ENCODE measurements around the gene TM2D3.

The TM2D3 gene, protein sequence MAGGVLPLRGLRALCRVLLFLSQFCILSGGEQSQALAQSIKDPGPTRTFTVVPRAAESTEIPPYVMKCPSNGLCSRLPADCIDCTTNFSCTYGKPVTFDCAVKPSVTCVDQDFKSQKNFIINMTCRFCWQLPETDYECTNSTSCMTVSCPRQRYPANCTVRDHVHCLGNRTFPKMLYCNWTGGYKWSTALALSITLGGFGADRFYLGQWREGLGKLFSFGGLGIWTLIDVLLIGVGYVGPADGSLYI

DNA sequence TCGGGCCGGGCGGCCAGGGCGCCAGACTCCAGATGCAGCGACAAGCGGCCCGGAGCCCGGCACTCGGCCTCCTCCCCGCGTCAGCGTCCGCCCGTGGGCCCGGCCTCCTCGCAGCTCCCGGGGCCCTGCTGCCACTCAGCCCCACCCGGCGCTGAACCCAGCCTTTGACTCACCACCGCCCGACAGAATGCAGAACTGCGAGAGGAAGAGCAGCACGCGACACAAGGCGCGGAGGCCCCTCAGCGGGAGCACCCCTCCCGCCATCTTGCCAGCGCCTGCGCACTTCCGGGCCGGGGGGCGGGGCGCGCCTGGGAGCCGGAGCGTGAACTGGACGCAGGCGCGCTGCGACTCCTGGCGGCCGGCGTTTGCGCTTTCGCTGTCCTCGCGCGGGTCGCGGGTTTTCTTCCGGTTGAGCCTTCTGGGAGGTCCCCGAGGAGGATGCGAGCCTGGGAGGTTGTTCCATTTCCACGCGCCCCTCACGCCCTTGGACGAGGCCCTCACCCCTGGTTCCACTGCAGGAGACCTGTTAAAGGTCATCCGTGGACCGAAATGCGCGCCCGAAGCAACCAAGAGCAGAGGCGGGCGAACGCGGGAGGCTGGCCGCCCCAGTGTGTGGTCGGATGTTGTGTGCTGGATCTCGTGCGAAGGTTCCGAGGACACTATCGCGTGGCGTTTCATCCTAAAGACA is at the start of gene TM2D3:
TM2D3 (minus strand) TSS at position 284 of the 688 bp plus-strand sequence; CDS start at position 264, 20 bp downstream.
- peak; percentile 96 for DNase-seq

DNA sequence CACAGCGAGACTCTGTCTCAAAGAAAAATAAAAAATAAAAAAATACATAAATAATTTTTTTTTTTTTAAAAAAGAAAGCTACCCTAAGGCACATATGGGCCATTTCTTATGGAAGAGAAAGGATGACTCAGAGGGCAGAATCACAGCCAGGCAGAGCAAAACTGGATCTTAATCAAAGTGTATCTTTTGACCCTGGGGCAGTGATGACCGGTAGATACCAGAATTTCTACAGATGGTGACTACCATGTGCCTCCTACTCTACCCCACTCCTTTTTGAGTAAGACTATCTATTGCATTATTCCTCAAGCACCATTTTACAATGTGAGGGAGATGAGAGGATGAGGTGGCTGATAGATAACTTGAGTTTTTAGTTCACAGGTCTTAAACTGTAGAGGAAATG is 46.1 kb upstream of the TM2D3 start:
- no peak for DNase-seq

DNA sequence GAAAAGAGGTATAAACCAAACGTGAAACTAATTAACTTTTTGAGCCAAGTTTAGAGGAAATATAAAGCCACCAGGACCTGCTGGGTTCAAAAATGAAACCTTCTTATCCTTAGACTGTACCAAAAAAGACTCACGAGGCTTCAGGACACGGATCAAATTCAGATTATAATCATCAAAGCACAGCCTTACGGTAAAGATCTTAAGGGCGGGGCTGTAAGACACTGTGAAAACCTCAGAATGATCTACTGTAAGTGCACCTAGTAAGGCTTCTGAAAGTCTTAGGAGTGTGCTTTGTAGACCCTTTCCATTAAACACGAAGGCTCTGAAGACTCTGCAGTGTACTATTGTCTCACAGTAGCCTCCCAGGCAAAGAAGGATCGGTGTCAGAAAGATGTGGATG is 45.3 kb upstream of the TM2D3 start:
- no peak for DNase-seq

DNA sequence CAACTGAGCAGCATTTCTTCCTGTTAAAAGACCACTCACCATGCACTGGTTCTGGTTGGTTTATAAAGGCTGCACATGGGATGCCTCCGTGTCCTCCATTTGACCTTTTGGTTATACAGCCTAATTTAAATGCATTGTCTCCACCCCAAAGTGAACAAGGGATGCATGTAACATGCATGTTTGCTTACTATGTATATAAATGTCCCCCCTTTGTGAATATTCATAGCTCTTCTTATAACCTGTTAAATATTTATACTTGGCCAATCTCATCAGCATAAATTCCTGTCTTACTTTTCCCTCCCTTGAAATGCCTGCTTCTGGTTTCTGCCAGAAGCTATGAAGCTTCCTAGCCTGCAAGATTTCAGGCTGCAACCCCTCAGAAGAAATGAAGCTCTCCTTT is 44.6 kb upstream of the TM2D3 start:
- no peak for DNase-seq

DNA sequence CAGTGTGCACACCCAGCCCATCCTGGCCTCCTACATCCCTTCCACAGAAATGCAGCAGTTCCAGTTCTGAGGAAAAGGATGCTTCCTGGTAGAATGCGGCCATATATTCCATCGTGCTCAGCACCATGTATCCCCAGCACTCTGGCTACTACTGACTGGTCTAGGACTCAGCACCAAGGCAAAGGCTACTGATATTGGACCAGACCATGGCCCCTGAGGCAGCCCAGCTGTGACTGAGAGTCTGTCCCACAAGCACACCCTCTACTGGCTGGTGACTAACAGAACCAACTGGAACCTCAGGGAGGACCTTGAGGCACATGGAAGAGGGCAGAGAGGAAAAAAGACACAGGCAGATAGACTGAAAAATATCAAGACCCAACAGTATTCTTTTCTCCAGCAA is 42.1 kb upstream of the TM2D3 start:
- no peak for DNase-seq

DNA sequence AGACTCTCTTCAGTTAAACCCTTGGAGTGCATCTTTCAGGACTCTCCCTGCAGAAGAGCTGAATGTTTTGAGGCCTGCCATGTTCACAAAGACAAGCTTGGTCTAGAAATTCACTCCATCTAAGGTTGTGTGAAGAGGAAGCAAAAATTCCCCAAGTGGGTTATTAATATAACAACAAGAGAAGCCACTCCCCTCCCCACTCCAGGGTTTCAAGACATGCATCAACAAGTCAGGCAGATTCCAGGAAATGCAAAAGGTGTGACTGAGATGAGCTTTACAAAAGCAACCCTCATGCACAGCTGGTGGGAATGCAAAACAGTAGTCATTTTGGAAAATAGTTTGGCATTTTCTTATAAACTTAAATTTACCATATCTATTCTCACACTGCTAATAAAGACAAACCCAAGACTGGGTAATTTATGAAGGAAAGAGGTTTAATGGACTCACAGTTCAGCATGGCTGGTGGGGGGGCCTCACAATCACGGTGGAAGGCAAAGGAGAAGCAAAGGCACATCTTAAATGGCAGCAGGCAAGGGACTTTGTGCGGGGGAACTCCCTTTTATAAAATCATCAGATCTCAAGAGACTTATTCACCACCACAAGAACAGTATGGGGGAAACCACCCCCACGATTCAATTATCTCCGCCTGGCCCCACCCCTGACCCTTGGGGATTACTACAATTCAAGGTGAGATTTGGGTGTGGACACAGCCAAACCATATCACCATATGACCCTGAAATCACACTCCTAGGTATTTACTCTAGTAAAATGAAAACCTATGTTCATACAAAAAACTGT is 40.8 kb upstream of the TM2D3 start:
- no peak for DNase-seq

DNA sequence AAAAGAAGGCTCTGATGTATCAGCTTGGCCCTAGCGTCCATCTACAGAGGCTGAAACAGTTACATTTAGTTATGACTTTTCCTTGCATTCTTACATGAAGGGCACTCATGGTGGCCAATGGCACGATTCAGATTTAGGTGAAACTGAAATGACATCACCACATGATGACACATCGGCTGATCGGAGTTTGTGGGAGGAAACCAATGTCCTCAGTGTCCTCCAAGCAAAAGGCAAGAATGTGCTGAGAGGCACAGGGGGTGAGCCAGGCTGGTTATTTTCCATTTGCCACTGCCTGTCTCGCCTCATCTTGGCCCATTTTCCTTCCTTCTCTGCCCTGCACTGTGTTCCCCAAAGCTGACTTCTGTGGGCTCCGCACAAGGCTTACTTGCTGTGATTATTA is 37.7 kb upstream of the TM2D3 start:
- no peak for DNase-seq

DNA sequence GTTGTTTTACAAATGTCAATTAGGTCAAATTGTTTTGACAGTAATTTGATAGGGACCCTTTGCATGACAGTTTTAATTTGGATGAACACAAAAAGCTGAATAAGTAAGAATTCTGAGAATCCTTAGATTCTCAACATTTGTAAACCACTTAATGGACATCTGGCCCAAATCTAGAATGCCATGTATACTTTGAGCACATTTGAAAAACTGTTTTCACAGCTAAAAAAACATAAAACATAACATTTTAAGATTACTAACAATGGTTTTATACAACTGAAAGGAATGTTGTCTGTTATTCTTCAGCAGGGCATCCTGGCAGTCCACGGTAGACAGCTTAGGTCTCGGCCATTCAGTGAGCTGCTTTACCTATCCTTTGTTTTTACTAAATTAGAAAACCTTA is 34.5 kb upstream of the TM2D3 start:
- no peak for DNase-seq

DNA sequence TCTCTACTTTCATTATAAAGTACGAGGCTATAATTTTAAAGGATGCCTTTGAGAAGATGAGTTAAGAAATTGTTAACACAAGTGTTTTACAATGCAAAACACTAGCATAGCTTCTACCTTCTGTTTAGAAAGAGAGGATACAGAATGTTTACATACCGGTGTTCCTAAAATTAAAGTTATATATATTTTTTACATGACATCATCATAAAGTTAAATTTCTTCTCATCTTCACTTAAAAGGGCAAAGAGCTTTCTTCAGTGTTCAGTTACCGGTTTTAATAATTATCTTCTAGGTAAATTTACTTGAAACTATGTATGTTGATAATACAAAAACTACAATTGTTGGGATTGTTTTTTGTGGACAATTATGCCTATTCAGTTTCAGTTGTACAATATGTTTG is 32.7 kb upstream of the TM2D3 start:
- no peak for DNase-seq

DNA sequence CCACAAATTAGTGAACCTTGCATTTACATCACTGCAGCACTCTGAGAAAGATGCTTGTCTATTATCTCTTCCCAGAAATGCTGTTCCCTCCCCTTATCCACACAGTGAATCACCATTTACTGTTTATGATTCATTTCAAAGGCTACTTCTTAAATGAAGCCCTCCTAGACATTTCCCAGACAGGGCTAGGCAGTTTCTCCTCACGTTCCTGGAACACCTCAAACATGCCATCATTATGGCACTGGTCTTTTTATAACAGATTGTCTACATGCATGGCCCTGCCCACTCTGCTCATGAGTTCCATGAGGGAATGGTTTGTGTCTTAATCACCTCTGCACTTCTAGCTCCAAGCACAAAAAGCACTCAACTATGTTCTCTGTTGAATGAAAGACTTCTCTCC is 32.2 kb upstream of the TM2D3 start:
- DNase-seq: no peak

DNA sequence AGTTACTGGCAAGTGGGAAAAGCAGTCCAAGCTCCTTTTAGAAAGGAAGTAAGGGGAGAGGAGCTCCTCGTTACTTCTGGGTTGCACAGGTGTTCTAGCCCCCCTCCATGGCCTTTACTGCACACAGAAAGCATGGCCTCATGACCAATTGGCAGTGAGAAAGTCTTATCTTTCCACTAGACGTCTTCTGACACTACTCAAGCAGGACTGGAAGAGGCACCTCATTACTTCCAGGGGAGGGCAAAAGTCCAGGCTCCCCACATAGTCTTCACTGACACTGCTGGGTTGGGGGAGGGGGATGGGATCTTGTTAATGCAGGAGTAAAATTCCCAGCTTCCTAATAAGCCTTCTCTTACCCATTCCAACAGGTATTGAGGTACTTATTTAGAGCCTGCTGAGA is 27.6 kb upstream of the TM2D3 start:
- no peak for DNase-seq

DNA sequence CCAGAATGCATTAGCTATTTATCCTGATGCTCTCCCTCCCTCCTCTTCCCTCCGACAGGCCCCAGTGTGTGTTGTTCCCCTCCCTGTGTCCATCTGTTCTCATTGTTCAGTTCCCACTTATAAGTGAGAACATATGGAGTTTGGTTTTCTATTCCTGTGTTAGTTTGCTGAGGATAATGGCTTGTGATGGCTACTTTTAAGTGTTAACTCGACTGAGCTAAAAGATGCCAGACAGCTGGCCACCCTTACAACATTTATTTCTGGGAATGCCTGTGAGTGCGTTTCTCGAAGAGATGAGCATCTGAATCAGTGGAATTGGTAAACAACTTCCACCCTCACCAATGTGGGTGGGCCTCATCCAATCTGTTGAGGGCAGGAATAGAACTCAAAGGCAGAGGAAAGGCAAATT is 24.7 kb upstream of the TM2D3 start:
- peak; percentile 90 for DNase-seq

DNA sequence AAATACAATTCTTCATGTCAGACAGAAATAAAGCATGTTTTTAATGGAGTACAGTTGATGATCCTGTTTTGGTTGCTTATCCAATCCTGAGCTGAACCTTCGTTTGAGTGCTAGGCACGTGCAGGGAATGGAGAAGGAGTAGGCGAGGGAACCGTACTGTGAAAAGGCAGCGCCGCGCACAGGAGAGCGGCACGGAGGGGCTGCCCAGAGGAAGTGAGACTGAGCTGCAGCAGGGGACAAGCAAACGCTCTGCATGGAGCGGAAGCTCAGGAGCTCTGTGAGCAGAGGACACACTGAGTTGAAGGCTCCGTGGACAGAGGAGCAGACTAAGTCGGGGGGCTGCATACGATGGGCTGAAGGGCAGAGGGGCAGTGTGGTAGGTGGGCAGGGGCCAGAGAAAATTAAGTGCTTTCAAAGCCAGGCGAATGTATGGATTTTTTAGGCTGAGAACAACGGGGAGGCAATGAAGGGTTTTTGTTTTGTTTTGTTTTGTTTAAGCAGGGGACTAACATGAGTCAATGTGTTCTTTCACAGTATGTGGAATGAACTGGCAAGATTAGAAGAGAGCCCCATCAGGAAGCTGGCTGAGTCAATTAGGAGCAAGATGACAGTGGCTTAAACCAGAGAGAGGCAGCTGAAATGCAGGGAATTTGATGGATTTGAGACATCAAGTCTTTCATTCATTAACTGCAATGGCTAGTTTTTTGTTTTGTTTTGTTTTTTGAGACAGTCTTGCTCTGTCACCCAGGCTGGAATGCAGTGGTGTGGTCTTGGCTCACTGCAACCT is 23.8 kb upstream of the TM2D3 start:
- peak; percentile 44 for DNase-seq

DNA sequence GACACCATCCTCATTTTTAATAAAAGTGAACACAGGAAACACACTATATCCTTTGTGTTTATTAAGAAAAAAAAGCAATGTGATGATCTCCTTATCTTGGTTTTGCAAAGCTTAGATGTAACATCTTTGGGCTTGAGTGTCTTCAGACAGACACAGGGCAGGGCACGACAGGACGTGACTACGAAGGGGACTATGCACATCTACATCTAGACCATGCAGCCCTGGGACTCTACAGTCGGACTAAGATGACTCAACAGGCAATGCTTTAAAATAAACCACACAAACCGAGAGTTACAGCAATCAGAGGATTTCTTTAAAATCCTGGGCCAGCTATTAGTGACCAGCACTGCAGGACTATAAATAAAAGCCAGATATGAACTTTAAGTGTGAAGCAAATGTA is 22.8 kb upstream of the TM2D3 start:
- DNase-seq: no peak

DNA sequence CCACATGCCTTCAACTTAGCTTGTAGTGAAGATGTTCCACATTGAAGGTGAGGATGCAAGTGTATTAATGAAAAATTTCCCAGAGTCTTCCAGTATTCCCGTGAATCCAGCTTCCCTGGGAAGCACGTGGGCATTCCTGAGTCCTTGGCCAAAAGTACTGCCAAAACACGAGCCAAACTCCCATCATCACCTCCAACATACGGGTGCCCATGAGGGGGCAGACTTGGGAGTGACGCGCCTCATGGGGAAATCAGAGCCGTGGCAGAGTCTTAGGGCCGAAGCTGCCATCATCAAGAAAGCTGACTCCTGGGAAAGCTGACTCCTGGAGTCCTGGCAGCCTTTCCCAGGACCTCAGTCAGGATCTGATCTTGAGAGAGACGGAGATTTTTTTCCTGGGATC is 20.1 kb upstream of the TM2D3 start:
- DNase-seq: no peak

DNA sequence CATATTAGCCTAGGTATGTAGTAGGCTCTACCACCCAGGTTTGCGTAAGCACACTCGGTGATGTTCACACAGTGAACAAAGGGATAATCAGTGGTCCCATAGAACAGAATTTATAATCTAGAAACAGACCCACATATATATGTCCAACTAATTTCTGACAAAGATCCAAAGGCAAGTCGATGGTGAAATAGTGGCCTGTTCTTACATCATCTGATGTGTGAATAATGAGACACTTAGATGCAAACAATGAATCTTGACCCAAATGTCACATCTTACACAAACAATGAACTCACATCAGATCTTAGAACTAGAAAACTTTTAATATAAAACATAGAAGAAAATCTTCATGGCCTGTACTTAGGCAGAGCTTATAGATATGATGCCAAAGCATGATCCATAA is 17.6 kb upstream of the TM2D3 start:
- DNase-seq: no peak

DNA sequence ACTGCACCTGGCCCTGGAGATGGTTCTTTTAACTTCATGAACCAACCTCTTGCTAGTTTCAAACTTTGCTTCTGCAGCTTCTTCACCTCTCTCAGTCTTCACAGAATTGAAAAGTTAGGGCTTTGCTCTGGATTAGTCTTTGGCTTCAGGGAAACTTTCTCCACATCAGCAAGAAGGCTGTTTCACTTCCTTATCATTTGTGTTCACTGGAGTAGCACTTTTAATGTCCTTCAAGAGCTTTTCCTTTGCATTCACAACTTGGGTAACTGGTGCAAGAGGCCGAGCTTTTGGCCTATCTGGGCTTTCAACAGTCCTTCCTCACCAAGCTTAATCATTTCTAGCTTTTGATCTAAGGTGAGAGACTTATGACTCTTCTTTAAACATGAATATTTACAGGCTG is 15.7 kb upstream of the TM2D3 start:
- DNase-seq: no peak

DNA sequence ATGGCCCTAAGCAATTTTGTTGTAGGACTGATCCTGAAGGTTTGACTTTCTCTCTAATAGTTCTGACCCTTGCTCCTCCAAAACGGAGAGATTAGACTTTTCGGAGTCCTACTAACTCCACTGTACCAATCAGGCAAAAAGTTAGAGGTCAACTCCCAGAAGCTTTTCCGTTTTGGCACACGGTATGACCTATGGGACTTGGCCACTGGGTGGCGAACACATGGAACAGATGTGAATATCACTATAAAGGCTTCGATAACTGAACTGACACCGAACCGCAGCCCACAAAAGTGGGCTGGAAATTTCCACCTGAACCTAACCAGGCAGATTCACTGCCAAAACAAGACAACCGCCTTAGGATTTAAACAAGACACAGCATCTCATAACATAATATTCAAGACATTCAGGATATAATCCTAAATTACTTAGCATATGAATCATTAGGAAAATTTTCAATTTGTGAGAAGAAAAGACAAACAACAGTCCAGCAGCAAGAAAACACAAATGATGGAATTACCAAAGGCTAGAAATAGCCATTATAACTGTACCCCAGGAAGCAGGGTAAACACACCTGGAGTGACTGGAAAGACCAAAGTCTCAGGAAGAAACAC is 12.2 kb upstream of the TM2D3 start:
- peak; percentile 29 for DNase-seq

DNA sequence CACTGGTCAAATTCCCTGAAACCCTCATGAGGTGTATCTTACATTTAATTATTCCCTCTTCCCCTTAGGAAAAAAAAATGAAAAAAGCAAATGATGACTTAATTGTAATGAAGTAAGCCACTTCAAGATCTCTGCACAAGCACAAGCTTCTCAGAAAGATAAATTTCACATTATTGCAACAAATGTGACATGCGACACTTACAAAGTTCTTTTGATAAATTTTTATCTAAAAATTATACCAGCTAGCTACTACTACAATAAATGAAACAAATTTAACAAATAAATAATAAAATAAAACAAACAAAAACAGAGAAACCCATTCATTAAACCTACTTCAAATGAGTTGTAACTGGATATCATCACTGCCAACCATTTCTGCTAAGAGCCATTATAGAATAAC is 10.0 kb upstream of the TM2D3 start:
- DNase-seq: no peak

DNA sequence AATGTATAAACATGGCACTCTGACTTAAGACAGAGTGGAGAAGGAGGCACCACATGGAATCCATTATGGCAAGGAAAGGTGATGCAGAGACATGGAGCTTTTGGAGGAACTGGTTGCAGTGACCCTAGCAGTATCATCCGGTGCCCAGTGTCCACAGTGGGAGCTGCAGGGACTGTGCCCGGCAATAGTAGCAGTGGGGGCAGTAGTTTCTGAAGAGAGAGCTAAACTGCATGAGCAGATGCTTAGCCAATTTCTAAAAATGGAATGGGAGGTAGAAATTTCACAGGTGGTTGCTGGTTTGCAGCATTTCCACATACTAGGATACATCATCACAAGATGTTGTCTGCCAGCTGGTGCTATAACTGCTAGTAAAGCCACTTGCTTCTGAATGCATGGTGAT is 7.8 kb upstream of the TM2D3 start:
- no peak for DNase-seq

DNA sequence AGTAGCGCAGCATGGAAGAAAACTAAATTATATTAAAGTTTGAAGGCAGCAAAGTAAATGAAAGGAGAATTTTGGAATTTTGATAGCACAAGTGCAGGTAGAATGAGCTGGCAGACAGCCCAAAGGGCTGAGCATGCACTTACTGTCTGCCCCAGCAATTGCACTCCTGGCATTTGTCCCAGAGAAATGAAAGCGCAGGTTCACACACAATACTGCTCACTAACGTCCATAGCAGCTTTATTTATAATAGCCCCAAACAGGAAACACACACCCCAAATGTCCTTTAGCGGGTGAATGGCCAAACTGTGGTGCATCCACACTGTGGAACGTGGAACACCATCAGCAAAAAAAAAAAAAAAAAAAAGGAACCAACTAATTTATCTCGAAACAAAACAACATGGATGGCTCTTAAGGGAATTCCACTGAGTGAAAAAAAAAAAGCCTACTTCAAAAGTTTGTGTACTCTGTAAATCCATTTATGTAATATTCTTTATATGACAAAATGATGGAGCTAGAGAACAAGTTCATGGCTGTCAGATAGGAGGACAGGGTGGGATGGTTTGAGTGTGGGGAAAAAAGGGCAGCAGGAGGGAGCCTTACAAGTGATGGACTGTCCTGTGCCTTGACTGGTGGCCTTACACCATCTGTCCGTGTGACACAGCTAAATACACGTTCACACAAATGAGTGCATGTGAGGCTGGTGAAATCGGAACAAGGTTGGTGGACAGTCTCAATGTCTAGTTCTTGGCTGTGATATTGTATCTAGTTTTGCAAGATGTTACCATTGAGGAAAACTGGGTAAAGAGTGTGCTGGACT is 6.0 kb upstream of the TM2D3 start:
- DNase-seq: peak; percentile 93

DNA sequence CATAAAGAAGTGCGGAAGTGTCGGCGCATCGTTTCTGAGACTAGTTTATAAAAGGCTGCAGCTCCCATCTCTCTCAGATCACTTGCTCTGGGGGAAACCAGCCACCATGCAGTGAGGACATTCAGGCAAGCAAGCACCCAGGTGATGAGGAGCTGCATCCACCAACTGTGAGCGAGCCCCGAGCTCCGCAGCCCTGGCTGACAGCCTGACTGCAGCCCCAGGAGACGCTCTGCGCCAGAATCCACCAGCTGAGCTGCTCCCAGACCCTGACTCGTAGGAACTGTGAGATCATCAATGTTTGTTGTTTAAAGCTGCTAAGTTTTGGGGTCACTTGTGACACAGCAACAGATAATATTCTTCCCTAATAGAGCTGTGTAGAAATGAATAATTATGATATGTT is 5.0 kb upstream of the TM2D3 start:
- no peak for DNase-seq
